Measurements from ENCODE around the gene FYTTD1.

DNA sequence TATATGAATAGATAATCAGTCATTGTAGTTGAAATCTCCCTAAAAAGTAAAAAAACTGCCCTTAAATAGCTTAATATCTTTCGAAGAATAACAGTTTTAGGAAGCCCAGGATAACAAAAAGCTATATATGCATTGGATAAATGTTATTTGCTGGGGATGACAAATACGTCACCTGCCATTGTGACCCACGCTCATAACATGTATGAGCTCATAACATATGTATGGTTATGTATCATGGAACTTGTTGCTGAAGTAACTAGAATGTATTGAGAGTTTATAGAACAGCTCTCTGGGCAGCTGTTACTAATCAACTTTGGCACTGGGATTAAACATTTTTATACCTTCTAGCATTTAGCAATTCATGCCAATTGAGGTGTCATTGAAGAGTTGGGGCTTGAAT lies 39.6 kb downstream of the FYTTD1 start:
- TF ChIP-seq, protein P1, sequence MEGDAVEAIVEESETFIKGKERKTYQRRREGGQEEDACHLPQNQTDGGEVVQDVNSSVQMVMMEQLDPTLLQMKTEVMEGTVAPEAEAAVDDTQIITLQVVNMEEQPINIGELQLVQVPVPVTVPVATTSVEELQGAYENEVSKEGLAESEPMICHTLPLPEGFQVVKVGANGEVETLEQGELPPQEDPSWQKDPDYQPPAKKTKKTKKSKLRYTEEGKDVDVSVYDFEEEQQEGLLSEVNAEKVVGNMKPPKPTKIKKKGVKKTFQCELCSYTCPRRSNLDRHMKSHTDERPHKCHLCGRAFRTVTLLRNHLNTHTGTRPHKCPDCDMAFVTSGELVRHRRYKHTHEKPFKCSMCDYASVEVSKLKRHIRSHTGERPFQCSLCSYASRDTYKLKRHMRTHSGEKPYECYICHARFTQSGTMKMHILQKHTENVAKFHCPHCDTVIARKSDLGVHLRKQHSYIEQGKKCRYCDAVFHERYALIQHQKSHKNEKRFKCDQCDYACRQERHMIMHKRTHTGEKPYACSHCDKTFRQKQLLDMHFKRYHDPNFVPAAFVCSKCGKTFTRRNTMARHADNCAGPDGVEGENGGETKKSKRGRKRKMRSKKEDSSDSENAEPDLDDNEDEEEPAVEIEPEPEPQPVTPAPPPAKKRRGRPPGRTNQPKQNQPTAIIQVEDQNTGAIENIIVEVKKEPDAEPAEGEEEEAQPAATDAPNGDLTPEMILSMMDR (IDR thresholded peaks at IDR 0.05 in 8 of 11, conservative IDR thresholded peaks at IDR 0.05 in 3 of 11), result no peak
- no peak for TF ChIP-seq POLR2AphosphoS5 (IDR thresholded peaks at IDR 0.05)
